HG02973 (cell line): ENCODE data around the gene SRSF7.
"Not testable (repeated sequence)": the region's sequence is repeated elsewhere in the genome, so short reads cannot be mapped to it uniquely, and the experiment has no call there.

Experiments used
- ATAC-seq: cut with Tn5 transposase; IDR thresholded peaks from one replicate; pipeline ENCODE4 v1.9.1; 2021; ENCODE audit warnings: moderate library complexity; ENCODE audit not compliant: unreplicated experiment

Gene SRSF7

DNA sequence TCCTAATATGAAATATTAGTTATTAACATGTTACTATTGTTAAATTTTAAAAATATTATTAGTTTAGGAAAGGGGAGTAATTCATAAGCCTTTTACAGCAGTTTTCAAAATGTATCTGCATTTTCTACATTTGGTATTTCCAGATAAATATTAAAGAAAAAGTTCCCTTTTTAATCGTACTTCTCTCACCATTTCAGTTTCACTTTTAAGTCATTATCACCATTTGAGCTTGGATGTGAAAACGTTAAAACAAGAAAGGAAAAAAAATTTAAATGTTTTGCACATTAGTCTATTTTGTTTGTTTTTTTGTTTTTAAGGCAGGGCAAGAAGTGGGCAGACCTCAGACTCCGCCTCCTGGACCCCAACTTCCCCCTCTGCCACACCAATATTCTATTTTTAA is 3.3 kb upstream of the SRSF7 start:
- ATAC-seq = no peak

DNA sequence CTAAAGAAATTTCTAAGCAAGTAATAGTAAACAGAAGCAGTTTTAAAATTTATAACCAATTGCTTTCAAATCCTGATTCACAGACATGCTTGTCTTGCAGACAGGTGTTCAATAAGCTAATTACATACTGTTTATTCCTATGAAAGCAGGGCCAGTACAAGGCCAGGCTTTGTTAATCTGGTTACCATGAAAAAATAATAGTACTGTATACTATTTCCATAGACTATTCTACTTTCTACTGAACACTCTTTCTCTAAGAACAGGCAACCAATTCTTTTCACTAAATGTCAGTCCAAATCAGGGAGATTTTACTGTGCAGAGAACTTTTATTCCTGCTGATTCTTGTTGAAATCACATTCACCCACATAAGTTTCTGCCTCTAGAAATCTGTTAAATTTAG is 2.9 kb upstream of the SRSF7 start:
- no peak for ATAC-seq

GRCh38 chr2:38751596-38752410 is 642 bp upstream of the SRSF7 start:
- peak; percentile 14 for ATAC-seq

- peak; percentile 32 for ATAC-seq
Observed at GRCh38 chr2:38750011-38750890, 910 bp downstream of the SRSF7 start.

GRCh38 chr2:38748943-38749804 is 2.0 kb downstream of the SRSF7 start:
- no peak for ATAC-seq

DNA sequence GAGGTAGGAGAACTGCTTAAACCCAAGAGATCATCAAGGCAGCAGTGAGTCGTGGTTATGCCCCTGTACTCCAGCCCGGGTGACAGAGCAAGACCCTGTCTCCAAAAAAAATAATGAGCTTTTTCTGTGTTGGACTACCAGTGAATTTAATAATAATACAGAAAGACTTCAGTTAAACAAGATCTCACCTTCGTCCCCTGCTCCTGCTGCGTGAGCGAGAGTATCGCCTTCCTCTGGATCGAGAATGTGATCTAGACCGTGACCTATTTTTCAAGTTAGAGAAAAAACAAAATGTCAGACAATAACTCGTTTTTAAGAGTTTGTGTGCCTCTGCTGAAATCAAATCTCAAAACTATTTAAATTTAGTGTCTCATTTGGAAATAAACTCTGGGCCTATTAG is 2.8 kb downstream of the SRSF7 start:
- ATAC-seq = no peak

- ATAC-seq = no peak
Observed at GRCh38 chr2:38747819-38748218, 3.3 kb downstream of the SRSF7 start.

- ATAC-seq = no peak
Observed at GRCh38 chr2:38747007-38747424, 4.1 kb downstream of the SRSF7 start.

- ATAC-seq = no peak
Observed at GRCh38 chr2:38745267-38745666, 5.9 kb downstream of the SRSF7 start.

DNA sequence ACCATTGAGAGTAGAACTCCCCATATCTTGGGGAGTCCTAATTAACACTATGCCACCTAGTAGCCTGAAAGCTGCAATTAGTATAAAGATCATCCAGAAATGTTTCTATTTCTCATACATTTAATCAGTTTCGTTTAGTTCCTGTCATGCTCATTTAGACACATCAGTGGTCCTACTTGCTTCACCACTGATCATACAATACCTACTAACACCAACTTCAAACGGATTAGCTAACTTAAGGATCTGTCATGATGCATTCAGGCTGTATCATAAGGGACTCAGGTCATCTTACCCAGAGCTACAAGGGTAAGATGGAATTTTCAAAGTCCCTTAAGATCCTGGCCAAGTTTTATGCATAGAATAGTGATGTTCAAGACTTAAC is 6.8 kb downstream of the SRSF7 start:
- ATAC-seq = no peak

- no peak for ATAC-seq
Observed at GRCh38 chr2:38743672-38744398, 7.3 kb downstream of the SRSF7 start.

- no peak for ATAC-seq
Observed at GRCh38 chr2:38742797-38743559, 8.2 kb downstream of the SRSF7 start.

DNA sequence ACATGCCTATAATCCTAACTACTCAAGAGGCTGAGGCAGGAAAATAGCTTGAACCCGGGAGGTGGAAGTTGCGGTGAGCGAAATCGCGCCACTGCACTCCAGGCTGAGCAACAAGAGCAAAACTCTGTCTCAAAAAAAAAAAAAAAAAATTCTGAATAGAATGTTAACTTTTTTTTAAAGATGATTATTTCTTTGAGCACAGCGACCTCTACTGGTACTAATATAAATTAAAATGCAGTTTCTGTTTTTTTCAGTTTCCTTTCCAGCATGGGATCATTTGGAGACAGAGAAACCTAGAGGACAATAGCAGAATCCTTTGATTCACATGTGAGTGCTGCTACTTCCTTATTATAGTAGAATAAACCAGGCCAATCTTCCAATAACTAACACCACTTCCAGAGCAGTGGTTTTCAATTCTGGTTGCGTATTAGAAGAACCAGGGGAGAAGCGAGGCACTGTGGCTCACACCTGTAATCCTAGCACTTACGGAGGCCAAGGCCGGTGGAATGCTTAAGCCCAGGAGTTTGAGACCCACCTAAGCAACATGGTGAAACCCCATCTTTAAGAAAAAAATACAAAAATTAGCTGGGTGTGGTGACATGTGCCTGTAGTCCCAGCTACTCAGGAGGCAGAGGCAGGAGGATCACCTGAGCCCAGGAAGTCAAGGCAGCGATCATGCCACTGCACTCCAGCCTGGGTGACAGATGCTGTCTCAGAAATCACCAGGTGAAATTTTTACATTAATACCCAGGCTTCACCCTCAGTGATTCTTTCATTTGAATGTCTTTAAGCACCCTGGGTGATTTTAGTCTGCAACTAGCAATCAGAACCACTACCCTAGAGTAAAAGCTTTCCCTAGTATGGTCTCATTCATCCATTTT is 10.1 kb downstream of the SRSF7 start:
- no peak for ATAC-seq

- no peak for ATAC-seq
Observed at GRCh38 chr2:38739524-38739923, 11.6 kb downstream of the SRSF7 start.

- ATAC-seq = no peak
Observed at GRCh38 chr2:38737925-38738324, 13.2 kb downstream of the SRSF7 start.

DNA sequence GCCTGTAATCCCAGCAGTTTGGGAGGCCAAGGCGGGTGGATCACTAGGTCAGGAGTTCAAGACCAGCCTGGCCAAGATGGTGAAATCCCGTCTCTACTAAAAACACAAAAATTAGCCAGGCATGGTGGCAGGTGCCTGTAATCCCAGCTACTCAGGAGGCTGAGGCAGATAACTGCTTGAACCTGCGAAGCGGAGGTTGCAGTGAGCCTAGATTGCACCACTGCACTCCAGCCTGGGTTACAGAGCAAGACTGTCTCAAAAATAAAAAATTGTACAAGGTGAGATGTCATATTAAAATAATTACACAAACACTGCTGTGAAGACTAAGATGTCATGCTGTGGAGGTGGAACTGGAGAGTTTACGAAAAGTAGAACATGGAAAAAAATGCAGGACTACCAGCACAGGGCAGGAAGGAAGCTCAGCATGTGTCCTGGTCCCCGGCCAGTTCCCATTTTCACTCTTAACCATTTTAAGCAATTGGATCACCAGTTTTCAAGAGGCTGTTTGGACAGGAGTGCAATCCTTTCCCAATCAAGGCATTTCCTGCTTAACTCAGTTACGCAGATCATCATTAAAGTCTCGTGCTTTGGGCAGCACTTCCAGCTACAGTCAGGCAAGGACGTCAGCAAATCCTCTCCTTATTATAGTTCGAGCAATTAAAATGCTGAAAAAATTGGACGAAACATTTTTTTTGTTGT is 14.0 kb downstream of the SRSF7 start:
- ATAC-seq = not testable (repeated sequence)

DNA sequence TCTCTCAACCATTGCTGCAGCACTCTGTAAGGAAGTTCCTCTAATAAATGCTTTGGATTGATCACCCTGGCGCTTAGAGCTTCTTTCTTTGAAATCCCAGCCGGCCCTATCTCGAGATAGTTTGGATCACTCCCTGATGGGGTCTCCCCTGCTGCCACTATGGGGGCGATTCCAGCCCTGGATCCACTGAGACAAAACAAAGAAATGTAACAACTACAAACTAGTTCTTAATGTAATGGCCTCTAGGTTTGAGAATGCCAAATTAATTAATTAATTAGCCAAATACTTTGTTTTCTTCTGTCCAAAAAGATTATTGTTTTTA is 15.2 kb downstream of the SRSF7 start:
- no peak for ATAC-seq

DNA sequence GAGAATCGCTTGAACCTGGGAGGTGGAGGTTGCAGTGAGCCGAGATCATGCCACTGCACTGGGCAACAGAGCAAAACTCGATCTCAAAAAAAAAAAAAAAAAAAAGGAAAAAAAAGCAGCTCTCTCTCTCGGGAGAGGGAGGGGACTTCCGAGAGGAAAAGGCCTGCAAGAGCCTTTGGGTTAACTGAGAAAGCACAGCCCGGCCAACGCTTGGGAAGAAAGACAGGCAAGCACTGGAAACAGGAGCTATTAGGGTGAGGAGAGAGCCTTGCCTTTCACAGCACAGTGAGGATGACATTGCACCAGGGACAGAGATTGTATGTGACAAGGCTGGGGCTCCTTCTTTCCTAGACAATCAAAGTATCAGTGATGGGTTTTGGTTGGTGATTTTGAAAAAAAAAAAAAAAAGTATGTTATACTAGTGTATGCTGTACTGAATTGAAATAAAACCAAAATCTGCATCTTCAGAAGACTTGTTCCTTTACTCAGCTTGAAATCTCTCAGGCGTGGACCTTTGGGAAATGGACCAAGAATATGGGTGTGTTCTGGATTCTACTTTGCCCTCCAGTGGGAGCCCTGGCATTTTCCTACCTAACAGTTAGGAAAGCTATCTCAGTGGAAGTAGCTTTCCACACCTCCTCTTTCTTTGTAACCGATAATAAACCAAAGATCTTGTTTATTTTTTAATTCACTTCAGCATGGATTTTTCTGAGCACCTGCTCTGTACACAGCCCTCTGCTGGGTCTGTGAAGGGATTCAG is 16.7 kb downstream of the SRSF7 start:
- no peak for ATAC-seq
